NB4 (cell line): ENCODE data around the gene HMX3.

Source experiments
- DNase-seq: peaks from one replicate; pipeline ENCODE4 v3.0.0; 2010; ENCODE audit warnings: low read depth
- H3K4me3 ChIP-seq: one replicate; pipeline ENCODE4 v1.5.1; 2011; ENCODE audit warnings: mild to moderate bottlenecking, low read depth, low read length, moderate library complexity
- CTCF ChIP-seq: IDR thresholded peaks from one replicate; pipeline ENCODE4 v1.5.1; 2012; ENCODE audit warnings: low read depth, low read length
- MAX ChIP-seq: IDR thresholded peaks from 2 replicates; pipeline ENCODE4 v1.6.1; 2011; ENCODE audit warnings: low read depth, low read length
- MYC ChIP-seq: IDR thresholded peaks from 2 replicates; pipeline ENCODE4 v1.6.1; 2011; ENCODE audit warnings: low read depth, low read length
- POLR2A ChIP-seq: IDR thresholded peaks from 2 replicates; pipeline ENCODE4 v1.6.1; 2011; ENCODE audit warnings: mild to moderate bottlenecking; ENCODE audit not compliant: insufficient read length; ENCODE audit errors: extremely low read depth

Gene HMX3

GRCh38 chr10:123139165-123139520 is 3.4 kb downstream of the HMX3 start:
- no peak overlapping the region for H3K4me3 ChIP-seq
- no peak for TF ChIP-seq MYC
- TF ChIP-seq POLR2A = no peak
- no peak for TF ChIP-seq CTCF
- TF ChIP-seq MAX = no peak
- no peak for DNase-seq

GRCh38 chr10:123139521-123140163 is 3.9 kb downstream of the HMX3 start:
- no peak for TF ChIP-seq POLR2A
- no peak for TF ChIP-seq CTCF
- no peak for TF ChIP-seq MAX
- no peak for TF ChIP-seq MYC
- H3K4me3 ChIP-seq = no peak overlapping the region
- peak; percentile 59 for DNase-seq

GRCh38 chr10:123140164-123140982 is 4.6 kb downstream of the HMX3 start:
- no peak for TF ChIP-seq MYC
- TF ChIP-seq CTCF = no peak
- TF ChIP-seq POLR2A = no peak
- TF ChIP-seq MAX = no peak
- no peak overlapping the region for H3K4me3 ChIP-seq
- no peak for DNase-seq

- DNase-seq = no peak
- TF ChIP-seq MAX = no peak
- TF ChIP-seq MYC = no peak
- no peak for TF ChIP-seq POLR2A
- TF ChIP-seq CTCF = no peak
Measured at GRCh38 chr10:123140983-123141390, 5.2 kb downstream of the HMX3 start.

GRCh38 chr10:123141791-123142700 is 6.3 kb downstream of the HMX3 start:
- TF ChIP-seq CTCF (no peak), POLR2A (no peak), MYC (no peak), MAX (no peak)
- H3K4me3 ChIP-seq = no peak overlapping the region
- no peak for DNase-seq

More at GRCh38 chr10:123140983-123141390, 5.2 kb downstream of the HMX3 start:
- H3K4me3 ChIP-seq = no peak overlapping the region
